ENCODE data around the gene NUB1. TPM values are rescaled to one million over a fixed set of nuclear protein-coding genes. Genes with fewer than 3 reads are reported as not detected.
A peak's percentile ranks its signal among the peaks of the same experiment; 100 is the strongest.

The NUB1 gene
- polyA plus RNA-seq, 3 donors = 32.0 to 39.2 (median 37.2) TPM

DNA sequence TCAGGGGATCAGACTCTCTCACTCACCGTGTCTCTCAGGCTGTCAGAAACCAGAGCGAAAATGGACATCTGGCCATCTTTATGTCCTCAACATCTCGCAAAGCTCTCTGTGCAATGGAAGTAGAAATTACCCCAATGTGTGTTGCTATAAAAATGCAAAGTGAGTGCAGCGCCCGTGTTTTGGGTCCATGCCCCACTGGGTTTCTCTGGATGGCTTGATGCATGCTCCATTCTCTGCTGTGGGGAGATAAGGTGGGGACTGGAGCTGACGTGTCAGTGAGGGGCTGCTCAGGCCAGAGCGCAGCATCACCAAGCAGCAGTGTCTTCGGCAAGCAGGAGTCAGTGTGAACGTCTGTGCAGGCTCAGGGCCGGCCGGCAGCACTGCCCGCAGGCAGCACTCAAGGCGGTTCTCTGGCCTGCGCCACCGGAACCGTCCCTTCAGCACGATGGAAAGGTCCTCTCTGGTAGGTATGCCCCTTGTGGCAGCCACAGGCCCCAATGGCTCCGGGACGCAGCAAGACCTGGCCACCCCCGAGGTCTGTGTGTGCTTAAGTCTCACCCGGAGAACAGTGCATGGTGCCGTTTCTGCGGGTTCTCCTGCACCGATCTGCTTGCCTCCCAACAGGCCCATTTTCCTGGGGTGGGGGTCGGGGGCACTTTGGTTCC lies 38.1 kb downstream of the NUB1 start:
- Histone ChIP-seq H3K9me3 (replicated peaks in 1 of 2; ENCODE audit: control insufficient read depth in 1 of 2, insufficient read depth in 1 of 2, low read length in 2 of 2) (peaks cover 0 to 9% of the 10 kb centered on the region in 2 donors), H4K20me1 (ENCODE audit: insufficient read depth, low read length) (no peaks in the 10 kb centered on the region), H3K36me3 (replicated peaks in 1 of 2; ENCODE audit: control insufficient read depth in 1 of 2, insufficient read depth in 2 of 2, low read length in 2 of 2) (peaks cover 30 to 41% of the 10 kb centered on the region in 2 donors), H3K79me2 (ENCODE audit: insufficient read depth, low read length) (no peaks in the 10 kb centered on the region), H3K4me1 (ENCODE audit: control insufficient read depth in 1 of 2, insufficient read depth in 2 of 2, low read length in 2 of 2) (peaks cover 15 to 22% of the 10 kb centered on the region in 2 donors), H3K4me2 (replicated peaks; ENCODE audit: extremely low read depth, low read length, poor library complexity, severe bottlenecking) (no peak overlapping the region), H3K27me3 (ENCODE audit: control insufficient read depth in 2 of 2, insufficient read depth in 2 of 2, low read length in 2 of 2) (peaks cover 12 to 37% of the 10 kb centered on the region in 2 donors), H2AFZ (ENCODE audit: insufficient read depth, low read depth, low read length, poor library complexity, severe bottlenecking) (no peak overlapping the region), H3K4me3 (replicated peaks in 1 of 3; ENCODE audit: low read depth in 2 of 3, low read length in 3 of 3) (no peak overlapping the region), H3K27ac (ENCODE audit: low read depth in 1 of 2, low read length in 2 of 2) (no peak overlapping the region), H3K9ac (ENCODE audit: insufficient read depth, low read length, poor library complexity, severe bottlenecking) (no peak overlapping the region)
- 96% methylated on average over 24 of the region's 25 CpGs for WGBS (ENCODE audit: insufficient coverage)
- Mint-ChIP-seq H3K27me3 (ENCODE audit: low read depth in 3 of 3) (peaks cover 33 to 44% (median 37%) of the 10 kb centered on the region in 3 donors), H3K27ac (peak overlapping the region in 1 of 7 donors; percentile 16), H3K4me3 (peak overlapping the region in 1 of 2 donors; percentile 15), H3K4me1 (peaks cover 11% of the 10 kb centered on the region), H3K9me3 (peaks cover 0 to 12% (median 3%) of the 10 kb centered on the region in 7 donors), H3K36me3 (peaks cover 45 to 51% of the 10 kb centered on the region in 2 donors)
- intact Hi-C loops (cut with micrococcal nuclease) = loop anchor here in 1 of 2 donors (5.0 kb wide), 1 partner anchor 73 kb away; no protein-coding TSS in a partner anchor
- DNase-seq = no peak
- TF ChIP-seq, protein P1, sequence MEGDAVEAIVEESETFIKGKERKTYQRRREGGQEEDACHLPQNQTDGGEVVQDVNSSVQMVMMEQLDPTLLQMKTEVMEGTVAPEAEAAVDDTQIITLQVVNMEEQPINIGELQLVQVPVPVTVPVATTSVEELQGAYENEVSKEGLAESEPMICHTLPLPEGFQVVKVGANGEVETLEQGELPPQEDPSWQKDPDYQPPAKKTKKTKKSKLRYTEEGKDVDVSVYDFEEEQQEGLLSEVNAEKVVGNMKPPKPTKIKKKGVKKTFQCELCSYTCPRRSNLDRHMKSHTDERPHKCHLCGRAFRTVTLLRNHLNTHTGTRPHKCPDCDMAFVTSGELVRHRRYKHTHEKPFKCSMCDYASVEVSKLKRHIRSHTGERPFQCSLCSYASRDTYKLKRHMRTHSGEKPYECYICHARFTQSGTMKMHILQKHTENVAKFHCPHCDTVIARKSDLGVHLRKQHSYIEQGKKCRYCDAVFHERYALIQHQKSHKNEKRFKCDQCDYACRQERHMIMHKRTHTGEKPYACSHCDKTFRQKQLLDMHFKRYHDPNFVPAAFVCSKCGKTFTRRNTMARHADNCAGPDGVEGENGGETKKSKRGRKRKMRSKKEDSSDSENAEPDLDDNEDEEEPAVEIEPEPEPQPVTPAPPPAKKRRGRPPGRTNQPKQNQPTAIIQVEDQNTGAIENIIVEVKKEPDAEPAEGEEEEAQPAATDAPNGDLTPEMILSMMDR (IDR thresholded peaks at IDR 0.05) = no peak

DNA sequence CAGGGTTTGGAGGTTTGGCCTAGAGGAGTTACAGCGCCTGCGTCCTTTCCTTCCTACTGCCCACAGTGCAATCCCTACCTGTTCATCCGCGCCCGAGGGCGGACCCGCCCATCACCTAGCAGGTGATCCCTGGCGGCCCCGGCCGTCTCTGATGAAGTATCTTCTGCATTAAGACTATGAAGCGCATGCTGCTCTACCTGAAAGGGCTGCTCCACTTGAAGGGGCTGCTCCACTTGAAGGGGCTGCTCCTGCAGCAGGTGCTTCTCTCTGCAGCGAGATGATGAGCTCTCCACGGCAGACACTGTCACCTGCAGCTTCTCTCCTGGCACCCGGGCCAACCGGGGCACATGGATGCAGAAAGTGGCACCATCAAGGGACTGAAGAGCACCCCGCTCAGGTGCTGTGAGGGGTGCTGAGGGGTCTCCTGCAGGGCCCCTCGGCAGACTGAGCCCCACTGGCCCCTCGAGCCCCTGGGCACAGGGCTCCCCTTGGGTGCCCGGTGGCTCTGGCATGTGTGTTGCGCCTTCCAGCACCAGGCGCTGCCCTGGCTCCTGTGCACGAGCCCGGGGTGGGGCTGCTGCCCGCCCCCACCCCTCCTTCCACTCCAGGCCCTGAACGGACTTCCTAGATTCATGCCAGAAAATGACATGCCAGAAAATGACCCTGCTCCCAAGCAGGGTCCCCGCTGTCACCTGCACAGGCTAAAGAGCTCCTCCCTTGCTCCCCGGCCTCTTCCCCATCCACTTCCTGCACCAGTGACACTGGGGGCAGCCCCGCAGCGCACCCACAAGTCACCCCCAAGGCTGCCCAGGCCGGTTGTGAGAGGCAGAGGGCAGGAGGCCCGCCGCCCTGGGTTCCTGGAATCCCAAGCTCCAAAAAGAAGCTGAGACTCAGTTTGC lies 38.8 kb downstream of the NUB1 start:
- Mint-ChIP-seq H3K4me1 (peaks cover 11% of the 10 kb centered on the region), H3K27me3 (ENCODE audit: low read depth in 3 of 3) (peaks cover 36 to 47% (median 41%) of the 10 kb centered on the region in 3 donors), H3K4me3 (peak overlapping the region; percentile 63 to 81), H3K9me3 (peaks cover 0 to 12% (median 3%) of the 10 kb centered on the region in 7 donors), H3K36me3 (peaks cover 38 to 43% of the 10 kb centered on the region in 2 donors), H3K27ac (no peak overlapping the region)
- WGBS (ENCODE audit: insufficient coverage) = 63% methylated on average over 26 of the region's 32 CpGs
- DNase-seq = no peak
- Histone ChIP-seq H3K9ac (ENCODE audit: insufficient read depth, low read length, poor library complexity, severe bottlenecking) (peak overlapping the region; percentile 29), H4K20me1 (ENCODE audit: insufficient read depth, low read length) (no peaks in the 10 kb centered on the region), H3K27me3 (ENCODE audit: control insufficient read depth in 2 of 2, insufficient read depth in 2 of 2, low read length in 2 of 2) (peaks cover 12 to 37% of the 10 kb centered on the region in 2 donors), H2AFZ (ENCODE audit: insufficient read depth, low read depth, low read length, poor library complexity, severe bottlenecking) (peak overlapping the region; percentile 65), H3K36me3 (replicated peaks in 1 of 2; ENCODE audit: control insufficient read depth in 1 of 2, insufficient read depth in 2 of 2, low read length in 2 of 2) (peaks cover 28 to 35% of the 10 kb centered on the region in 2 donors), H3K9me3 (replicated peaks in 1 of 2; ENCODE audit: control insufficient read depth in 1 of 2, insufficient read depth in 1 of 2, low read length in 2 of 2) (peaks cover 0 to 9% of the 10 kb centered on the region in 2 donors), H3K4me2 (replicated peaks; ENCODE audit: extremely low read depth, low read length, poor library complexity, severe bottlenecking) (peak overlapping the region; percentile 79), H3K27ac (ENCODE audit: low read depth in 1 of 2, low read length in 2 of 2) (no peak overlapping the region), H3K4me3 (replicated peaks in 1 of 3; ENCODE audit: low read depth in 2 of 3, low read length in 3 of 3) (peak overlapping the region in 2 of 3 experiments; percentile 1 to 66), H3K4me1 (ENCODE audit: control insufficient read depth in 1 of 2, insufficient read depth in 2 of 2, low read length in 2 of 2) (peaks cover 15 to 22% of the 10 kb centered on the region in 2 donors), H3K79me2 (ENCODE audit: insufficient read depth, low read length) (no peaks in the 10 kb centered on the region)
- TF ChIP-seq, protein P1 (IDR thresholded peaks at IDR 0.05) = no peak
- intact Hi-C loops (cut with micrococcal nuclease) = loop anchor here in 1 of 2 donors (5.0 kb wide), 1 partner anchor 72 kb away; no protein-coding TSS in a partner anchor

Measured in CD14-positive monocyte (primary cell).